ENCODE measurements around the gene UCN2. TPM values are rescaled to one million over a fixed set of nuclear protein-coding genes. Genes with fewer than 3 reads are reported as not detected.
A peak's percentile ranks its signal among the peaks of the same experiment; 100 is the strongest.

UCN2 gene
- total and polyA plus RNA-seq, 9 of the 15 experiments (the other 6 are each of a cell fraction or from before 2014, with no cell fraction given), result 0.08 to 0.11 TPM; not detected in 7

DNA sequence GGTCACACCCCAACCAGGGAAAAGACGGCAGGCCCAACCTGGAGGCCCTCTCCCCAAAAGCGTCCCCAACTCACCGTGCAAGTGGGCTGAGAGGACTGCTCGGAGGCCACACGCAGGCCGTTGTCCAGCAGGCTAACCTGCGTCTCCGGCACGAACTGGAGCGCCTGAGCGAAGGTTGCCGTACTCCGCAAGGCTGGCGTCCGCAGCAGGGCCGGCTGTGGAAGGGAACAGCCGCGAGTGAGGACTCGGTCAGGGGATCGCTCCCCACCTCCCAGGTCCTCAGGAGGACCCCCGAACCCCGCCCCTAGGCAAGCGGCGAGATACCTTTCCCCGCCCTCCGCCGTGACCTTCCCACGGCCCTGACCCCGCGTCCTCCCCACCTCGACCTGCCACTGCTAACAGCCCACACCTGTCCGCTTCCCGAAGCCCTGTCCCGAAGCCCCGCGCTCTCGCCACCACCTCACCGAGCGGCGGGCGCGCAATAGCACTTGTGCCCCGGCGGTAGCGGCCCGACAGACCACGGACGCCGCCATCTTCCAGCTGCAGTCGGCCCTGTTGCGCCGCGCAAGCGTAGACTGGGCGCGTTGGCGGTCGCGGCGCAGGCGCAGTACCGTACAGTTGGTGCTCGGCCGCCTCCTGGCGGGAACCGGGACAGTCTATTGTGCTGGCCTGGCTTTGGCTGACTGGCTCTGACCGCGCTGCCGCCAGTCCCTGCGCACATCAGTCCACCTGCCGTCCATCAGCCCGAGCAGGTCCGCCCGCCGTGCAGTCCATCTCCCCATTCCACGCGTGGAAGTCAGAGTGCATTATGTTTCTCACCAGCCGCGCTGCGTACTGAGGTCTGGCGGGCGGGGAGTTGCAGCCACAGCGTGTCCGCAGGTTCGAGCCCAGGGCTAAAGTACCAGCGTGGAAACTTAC is 45.8 kb upstream of the UCN2 start, which contains the start of gene UQCRC1 (continued):
- TF ChIP-seq CBX3 (IDR thresholded peaks at IDR 0.05; ENCODE audit: borderline replicate concordance in 1 of 2, low read length in 2 of 2) (no peak), U2AF2 (optimal IDR thresholded peaks at IDR 0.05; ENCODE audit: low read depth, low read length) (no peak), NELFE (IDR thresholded peaks at IDR 0.05; ENCODE audit: insufficient read depth, insufficient read length) (no peak), ZEB2 (IDR thresholded peaks at IDR 0.05) (no peak), TCFL5 (CRISPR knock-in tag; conservative IDR thresholded peaks at IDR 0.05) (no peak), ZNF12 (CRISPR knock-in tag; IDR thresholded peaks at IDR 0.05) (no peak), NFYB (IDR thresholded peaks at IDR 0.05; ENCODE audit: extremely low read depth, insufficient read length) (no peak), CCAR2 (IDR thresholded peaks at IDR 0.05; ENCODE audit: low read depth, low read length) (no peak), STAT5A (IDR thresholded peaks at IDR 0.05; ENCODE audit: borderline replicate concordance, low read length) (no peak), RBM22 (IDR thresholded peaks at IDR 0.05; ENCODE audit: low read depth, low read length, poor library complexity, severe bottlenecking) (no peak), ZKSCAN3 (CRISPR knock-in tag; IDR thresholded peaks at IDR 0.05) (no peak), ZZZ3 (IDR thresholded peaks at IDR 0.05) (no peak), SMC3 (conservative IDR thresholded peaks at IDR 0.05; ENCODE audit: insufficient read depth, low read depth, low read length) (0 out of 2 replicates have a peak, but pooled peaks have one; percentile 31), TGIF2 (CRISPR knock-in tag; IDR thresholded peaks at IDR 0.05) (no peak), HNRNPL (IDR thresholded peaks at IDR 0.05; ENCODE audit: low read depth, low read length) (no peak), CC2D1A (IDR thresholded peaks at IDR 0.05) (no peak), GABPA (tag; conservative IDR thresholded peaks at IDR 0.05; ENCODE audit: low read depth) (no peak), KHSRP (IDR thresholded peaks at IDR 0.05) (no peak), ZKSCAN1 (IDR thresholded peaks at IDR 0.05; ENCODE audit: low read depth, low read length) (peak; percentile 55; the same call in 1 of the 2 replicates), CXXC5 (CRISPR knock-in tag; IDR thresholded peaks at IDR 0.05) (peak; percentile 79), CREB1 (IDR thresholded peaks at IDR 0.05) (no peak), CREB1 (CRISPR knock-in tag; IDR thresholded peaks at IDR 0.05) (peak; percentile 62), SMARCA5 (IDR thresholded peaks at IDR 0.05) (no peak), RBM25 (IDR thresholded peaks at IDR 0.05; ENCODE audit: low read depth, low read length, severe bottlenecking) (no peak), PHF20 (IDR thresholded peaks at IDR 0.05; ENCODE audit: partially characterized antibody) (peak; percentile 82), ZNF134 (CRISPR knock-in tag; conservative IDR thresholded peaks at IDR 0.05) (no peak), HOXB6 (CRISPR knock-in tag; IDR thresholded peaks at IDR 0.05; ENCODE audit: borderline replicate concordance) (no peak), FOS (IDR thresholded peaks at IDR 0.05; ENCODE audit: extremely low read depth, insufficient read length) (no peak), ZNF764 (CRISPR knock-in tag; IDR thresholded peaks at IDR 0.05; ENCODE audit: low read depth) (0 out of 2 replicates have a peak, but pooled peaks have one; percentile 41)
- TF ChIP-seq, protein P1, sequence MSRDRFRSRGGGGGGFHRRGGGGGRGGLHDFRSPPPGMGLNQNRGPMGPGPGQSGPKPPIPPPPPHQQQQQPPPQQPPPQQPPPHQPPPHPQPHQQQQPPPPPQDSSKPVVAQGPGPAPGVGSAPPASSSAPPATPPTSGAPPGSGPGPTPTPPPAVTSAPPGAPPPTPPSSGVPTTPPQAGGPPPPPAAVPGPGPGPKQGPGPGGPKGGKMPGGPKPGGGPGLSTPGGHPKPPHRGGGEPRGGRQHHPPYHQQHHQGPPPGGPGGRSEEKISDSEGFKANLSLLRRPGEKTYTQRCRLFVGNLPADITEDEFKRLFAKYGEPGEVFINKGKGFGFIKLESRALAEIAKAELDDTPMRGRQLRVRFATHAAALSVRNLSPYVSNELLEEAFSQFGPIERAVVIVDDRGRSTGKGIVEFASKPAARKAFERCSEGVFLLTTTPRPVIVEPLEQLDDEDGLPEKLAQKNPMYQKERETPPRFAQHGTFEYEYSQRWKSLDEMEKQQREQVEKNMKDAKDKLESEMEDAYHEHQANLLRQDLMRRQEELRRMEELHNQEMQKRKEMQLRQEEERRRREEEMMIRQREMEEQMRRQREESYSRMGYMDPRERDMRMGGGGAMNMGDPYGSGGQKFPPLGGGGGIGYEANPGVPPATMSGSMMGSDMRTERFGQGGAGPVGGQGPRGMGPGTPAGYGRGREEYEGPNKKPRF (IDR thresholded peaks at IDR 0.05; ENCODE audit: low read depth, low read length), result no peak

Measured in K562 (cell line).